Measurements from ENCODE around the gene TRPM5. TPM values are rescaled to one million over a fixed set of nuclear protein-coding genes. Genes with fewer than 3 reads are reported as not detected.

Gene TRPM5
- total RNA-seq, 1 donor from 2014 or later, result not detected

DNA sequence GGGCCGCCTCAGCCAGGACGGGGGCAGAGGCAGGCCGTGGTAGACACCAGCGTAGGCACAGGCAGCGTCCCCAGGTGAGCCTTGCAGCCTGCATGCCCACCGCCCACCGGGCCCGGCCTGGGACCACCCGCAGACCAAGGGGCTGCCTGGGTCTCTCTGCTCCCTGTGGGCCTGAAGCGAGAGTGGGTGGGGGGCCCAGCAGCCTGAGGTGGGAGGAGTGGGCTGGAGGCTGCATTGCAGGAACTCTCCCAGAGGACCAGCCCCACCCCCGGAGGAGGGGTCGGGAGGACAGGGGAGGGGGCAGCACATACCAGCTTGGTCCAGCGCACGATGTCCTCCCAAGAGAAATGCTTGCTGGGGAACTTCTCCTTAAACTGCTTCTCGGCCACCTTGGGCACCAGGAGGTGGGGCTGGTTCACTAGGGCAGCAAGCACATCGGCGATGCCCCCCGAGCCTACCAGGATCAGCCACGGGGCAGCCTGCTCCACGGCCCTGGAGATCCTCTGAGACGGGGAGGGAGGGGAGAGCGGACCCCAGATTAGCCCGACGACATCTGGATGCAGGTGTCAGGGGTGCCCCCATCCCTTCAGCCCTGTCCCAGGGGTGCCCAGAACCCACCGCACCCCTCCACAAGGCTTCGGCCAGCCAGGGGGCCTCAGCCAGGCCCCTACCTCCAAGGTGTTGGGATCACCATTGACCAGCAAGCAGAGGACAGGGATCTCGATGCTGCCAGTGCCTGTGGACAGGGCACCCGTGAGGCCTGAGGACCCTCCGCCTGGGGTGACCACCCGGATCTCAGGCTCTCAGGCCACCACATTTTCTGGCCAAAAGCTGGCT, 26.2 kb downstream of the TRPM5 start:
- H3K9me3 Mint-ChIP-seq (ENCODE audit: unreplicated experiment), result no peaks in the 10 kb centered on the region
- Histone ChIP-seq H3K9ac (ENCODE audit: low read length) (no peak overlapping the region), H3K9me3 (ENCODE audit: insufficient read depth, low read depth, low read length) (no peaks in the 10 kb centered on the region), H3K4me3 (ENCODE audit: insufficient read depth, low read depth, low read length) (no peak overlapping the region), H3K27me3 (ENCODE audit: insufficient read depth, low read length) (peaks cover 3% of the 10 kb centered on the region), H2AFZ (ENCODE audit: low read depth, low read length) (no peak overlapping the region), H3K4me1 (ENCODE audit: insufficient read depth, low read length) (no peaks in the 10 kb centered on the region), H3K4me2 (ENCODE audit: low read length) (no peak overlapping the region), H4K20me1 (ENCODE audit: insufficient read depth, low read length) (no peaks in the 10 kb centered on the region), H3K27ac (ENCODE audit: low read depth, low read length) (no peak overlapping the region), H3K36me3 (ENCODE audit: insufficient read depth, low read length) (no peaks in the 10 kb centered on the region), H3K79me2 (ENCODE audit: insufficient read depth, low read length) (no peaks in the 10 kb centered on the region)
- peaks cover 6% of the 10 kb centered on the region for H3K27me3 Mint-ChIP-seq (ENCODE audit: low read depth, unreplicated experiment)
- FAIRE-seq (no peak), DNase-seq (ENCODE audit: low read depth) (no peak)
- H3K4me3 Mint-ChIP-seq (ENCODE audit: unreplicated experiment), result no peak overlapping the region
- H3K4me1 Mint-ChIP-seq (ENCODE audit: low read depth, unreplicated experiment), result no peaks in the 10 kb centered on the region
- H3K36me3 Mint-ChIP-seq (ENCODE audit: low read depth, unreplicated experiment), result no peaks in the 10 kb centered on the region
- H3K27ac Mint-ChIP-seq (ENCODE audit: unreplicated experiment), result no peak overlapping the region
- no peak for TF ChIP-seq EZH2 (IDR thresholded peaks at IDR 0.05; ENCODE audit: insufficient read depth, low read length)
- TF ChIP-seq, protein P1, sequence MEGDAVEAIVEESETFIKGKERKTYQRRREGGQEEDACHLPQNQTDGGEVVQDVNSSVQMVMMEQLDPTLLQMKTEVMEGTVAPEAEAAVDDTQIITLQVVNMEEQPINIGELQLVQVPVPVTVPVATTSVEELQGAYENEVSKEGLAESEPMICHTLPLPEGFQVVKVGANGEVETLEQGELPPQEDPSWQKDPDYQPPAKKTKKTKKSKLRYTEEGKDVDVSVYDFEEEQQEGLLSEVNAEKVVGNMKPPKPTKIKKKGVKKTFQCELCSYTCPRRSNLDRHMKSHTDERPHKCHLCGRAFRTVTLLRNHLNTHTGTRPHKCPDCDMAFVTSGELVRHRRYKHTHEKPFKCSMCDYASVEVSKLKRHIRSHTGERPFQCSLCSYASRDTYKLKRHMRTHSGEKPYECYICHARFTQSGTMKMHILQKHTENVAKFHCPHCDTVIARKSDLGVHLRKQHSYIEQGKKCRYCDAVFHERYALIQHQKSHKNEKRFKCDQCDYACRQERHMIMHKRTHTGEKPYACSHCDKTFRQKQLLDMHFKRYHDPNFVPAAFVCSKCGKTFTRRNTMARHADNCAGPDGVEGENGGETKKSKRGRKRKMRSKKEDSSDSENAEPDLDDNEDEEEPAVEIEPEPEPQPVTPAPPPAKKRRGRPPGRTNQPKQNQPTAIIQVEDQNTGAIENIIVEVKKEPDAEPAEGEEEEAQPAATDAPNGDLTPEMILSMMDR (IDR thresholded peaks at IDR 0.05; ENCODE audit: insufficient read depth, low read depth, low read length), result no peak

DNA sequence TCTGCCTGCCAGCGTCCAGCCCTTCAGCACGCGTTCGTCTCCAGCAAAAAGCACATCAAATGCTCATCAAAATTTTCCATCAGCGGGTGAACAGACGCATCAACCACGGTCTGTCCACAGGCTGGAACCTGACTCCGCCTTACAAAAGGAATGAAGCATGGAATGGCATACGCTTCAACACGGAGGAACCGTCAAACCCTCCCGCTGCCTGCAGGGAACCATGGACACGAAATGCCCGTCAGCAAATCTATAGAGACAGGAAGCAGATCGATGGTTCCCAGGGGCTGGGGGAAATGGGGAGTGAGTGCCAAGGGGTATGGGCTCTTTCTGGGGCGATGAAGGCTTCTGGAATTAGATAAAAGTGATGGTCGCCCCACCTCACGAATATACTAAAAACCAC, 27.5 kb downstream of the TRPM5 start:
- Histone ChIP-seq H4K20me1 (ENCODE audit: insufficient read depth, low read length) (no peaks in the 10 kb centered on the region), H2AFZ (ENCODE audit: low read depth, low read length) (no peak overlapping the region), H3K27ac (ENCODE audit: low read depth, low read length) (no peak overlapping the region), H3K4me2 (ENCODE audit: low read length) (no peak overlapping the region), H3K36me3 (ENCODE audit: insufficient read depth, low read length) (no peaks in the 10 kb centered on the region), H3K4me1 (ENCODE audit: insufficient read depth, low read length) (no peaks in the 10 kb centered on the region), H3K27me3 (ENCODE audit: insufficient read depth, low read length) (peaks cover 3% of the 10 kb centered on the region), H3K9ac (ENCODE audit: low read length) (no peak overlapping the region), H3K9me3 (ENCODE audit: insufficient read depth, low read depth, low read length) (no peaks in the 10 kb centered on the region), H3K4me3 (ENCODE audit: insufficient read depth, low read depth, low read length) (no peak overlapping the region), H3K79me2 (ENCODE audit: insufficient read depth, low read length) (no peaks in the 10 kb centered on the region)
- no peak overlapping the region for H3K4me3 Mint-ChIP-seq (ENCODE audit: unreplicated experiment)
- no peaks in the 10 kb centered on the region for H3K9me3 Mint-ChIP-seq (ENCODE audit: unreplicated experiment)
- DNase-seq (ENCODE audit: low read depth) (no peak), FAIRE-seq (no peak)
- H3K27ac Mint-ChIP-seq (ENCODE audit: unreplicated experiment), result no peak overlapping the region
- no peak for TF ChIP-seq EZH2 (IDR thresholded peaks at IDR 0.05; ENCODE audit: insufficient read depth, low read length)
- TF ChIP-seq, protein P1 (IDR thresholded peaks at IDR 0.05; ENCODE audit: insufficient read depth, low read depth, low read length), result no peak
- no peaks in the 10 kb centered on the region for H3K36me3 Mint-ChIP-seq (ENCODE audit: low read depth, unreplicated experiment)
- peaks cover 7% of the 10 kb centered on the region for H3K27me3 Mint-ChIP-seq (ENCODE audit: low read depth, unreplicated experiment)
- H3K4me1 Mint-ChIP-seq (ENCODE audit: low read depth, unreplicated experiment), result no peaks in the 10 kb centered on the region

Data from astrocyte (in vitro differentiated cells and primary cell).